CD4-positive, alpha-beta T cell treated with Interleukin-10 for 1 hour (primary cell): Measurements from ENCODE around the gene NKX1-1.

Experiments
- DNase-seq: peaks from one replicate; pipeline ENCODE4 v3.0.0-alpha.2; 2020

NKX1-1 gene

GRCh38 chr4:1370321-1371124 lies 35.7 kb downstream of the NKX1-1 start:
- no peak for DNase-seq

GRCh38 chr4:1369479-1370079 lies 36.7 kb downstream of the NKX1-1 start:
- no peak for DNase-seq

- no peak for DNase-seq
These were observed 37.2 kb downstream of the NKX1-1 start for GRCh38 chr4:1369091-1369450.

GRCh38 chr4:1368421-1369090 lies 37.7 kb downstream of the NKX1-1 start:
- no peak for DNase-seq

- no peak for DNase-seq
These were observed 38.3 kb downstream of the NKX1-1 start for GRCh38 chr4:1367936-1368289.

- no peak for DNase-seq
These were observed 38.9 kb downstream of the NKX1-1 start for GRCh38 chr4:1367230-1367935.

GRCh38 chr4:1366371-1367229 lies 39.6 kb downstream of the NKX1-1 start:
- DNase-seq: no peak

- no peak for DNase-seq
These were observed 40.7 kb downstream of the NKX1-1 start for GRCh38 chr4:1365271-1366178.

GRCh38 chr4:1364748-1365147 lies 41.5 kb downstream of the NKX1-1 start:
- no peak for DNase-seq

- DNase-seq: no peak
These were observed 42.0 kb downstream of the NKX1-1 start for GRCh38 chr4:1364217-1364616.

- no peak for DNase-seq
These were observed 42.7 kb downstream of the NKX1-1 start for GRCh38 chr4:1363513-1363912.

- DNase-seq: no peak
These were observed 43.7 kb downstream of the NKX1-1 start for GRCh38 chr4:1362521-1362920.

GRCh38 chr4:1362046-1362445 lies 44.2 kb downstream of the NKX1-1 start:
- no peak for DNase-seq

- no peak for DNase-seq
These were observed 44.8 kb downstream of the NKX1-1 start for GRCh38 chr4:1361431-1361830.

- DNase-seq: no peak
These were observed 45.6 kb downstream of the NKX1-1 start for GRCh38 chr4:1360423-1361283.

- DNase-seq: no peak
These were observed 46.3 kb downstream of the NKX1-1 start for GRCh38 chr4:1359976-1360375.

GRCh38 chr4:1359144-1359501 lies 47.1 kb downstream of the NKX1-1 start:
- no peak for DNase-seq

- DNase-seq: no peak
These were observed 47.7 kb downstream of the NKX1-1 start for GRCh38 chr4:1358421-1359143.

GRCh38 chr4:1357356-1358248 lies 48.6 kb downstream of the NKX1-1 start:
- no peak for DNase-seq
